K562 treated with DMSO at 1 percent for 12 hours (cell line): ENCODE data around the gene DPYSL4. TPM values are rescaled to one million over a fixed set of nuclear protein-coding genes. Genes with fewer than 3 reads are reported as not detected.

Experiments
- total RNA-seq: library from RNA; unstranded; fragments of 300-600 nt; gene quantifications from 2 replicates; pipeline ENCODE4 v1.2.3, GENCODE V29; 2022; ENCODE audit not compliant: insufficient read depth

DPYSL4 gene
- total RNA-seq: 0.30 and 0.37 TPM in 2 replicates

GRCh38 chr10:132186488-132187429 lies at the start of gene DPYSL4:
Gene DPYSL4, plus strand, starts transcription at chr10:132186948. Its CDS starts 116 bp downstream, at chr10:132187064.

Other genes with a start within 250 kb of the DPYSL4 start
- 20.4 and 23.4 TPM in 2 replicates for gene BNIP3, start 205.0 kb upstream of the DPYSL4 start, total RNA-seq
- gene JAKMIP3, start 121.0 kb upstream of the DPYSL4 start, total RNA-seq: 0.23 and 1.1 TPM in 2 replicates
- 12.4 and 17.0 TPM in 2 replicates for gene STK32C, start 121.0 kb downstream of the DPYSL4 start, total RNA-seq
- gene LRRC27, start 145.2 kb downstream of the DPYSL4 start, total RNA-seq: 1.1 and 1.3 TPM in 2 replicates
- 9.0 and 11.3 TPM in 2 replicates for gene PWWP2B, start 210.3 kb downstream of the DPYSL4 start, total RNA-seq